HG02981 (cell line): ENCODE data around the gene ZNF624.
"Not testable (repeated sequence)": the region's sequence is repeated elsewhere in the genome, so short reads cannot be mapped to it uniquely, and the experiment has no call there.

ENCODE experiments used
- ATAC-seq: cut with Tn5 transposase; IDR thresholded peaks from one replicate; pipeline ENCODE4 v1.9.1; 2021; ENCODE audit warnings: mild to moderate bottlenecking, moderate library complexity; ENCODE audit not compliant: unreplicated experiment

Gene ZNF624

GRCh38 chr17:16653367-16654041 lies at the start of gene ZNF624:
TSS of gene ZNF624 (minus strand) at chr17:16653850.
- ATAC-seq = peak; percentile 92

GRCh38 chr17:16697603-16698002 lies 44.0 kb upstream of the ZNF624 start:
- not testable (repeated sequence) for ATAC-seq

DNA sequence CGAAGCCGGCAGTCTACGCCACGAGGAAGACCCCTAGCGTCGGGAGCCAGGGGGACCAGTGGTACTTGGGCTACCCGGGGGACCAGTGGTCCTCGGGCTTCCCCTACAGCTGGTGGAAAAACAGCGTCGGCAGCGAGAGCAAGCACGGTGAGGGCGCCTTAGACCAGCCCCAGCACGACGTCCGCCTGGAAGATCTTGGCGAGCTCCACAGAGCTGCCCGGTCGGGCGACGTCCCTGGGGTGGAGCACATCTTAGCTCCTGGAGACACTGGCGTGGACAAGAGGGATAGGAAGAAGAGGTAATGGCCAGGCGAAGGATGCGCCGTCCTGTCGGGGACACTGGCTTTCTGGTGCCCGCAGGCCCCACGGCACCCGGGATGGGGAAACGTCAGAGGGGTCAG lies 36.8 kb upstream of the ZNF624 start:
- not testable (repeated sequence) for ATAC-seq

DNA sequence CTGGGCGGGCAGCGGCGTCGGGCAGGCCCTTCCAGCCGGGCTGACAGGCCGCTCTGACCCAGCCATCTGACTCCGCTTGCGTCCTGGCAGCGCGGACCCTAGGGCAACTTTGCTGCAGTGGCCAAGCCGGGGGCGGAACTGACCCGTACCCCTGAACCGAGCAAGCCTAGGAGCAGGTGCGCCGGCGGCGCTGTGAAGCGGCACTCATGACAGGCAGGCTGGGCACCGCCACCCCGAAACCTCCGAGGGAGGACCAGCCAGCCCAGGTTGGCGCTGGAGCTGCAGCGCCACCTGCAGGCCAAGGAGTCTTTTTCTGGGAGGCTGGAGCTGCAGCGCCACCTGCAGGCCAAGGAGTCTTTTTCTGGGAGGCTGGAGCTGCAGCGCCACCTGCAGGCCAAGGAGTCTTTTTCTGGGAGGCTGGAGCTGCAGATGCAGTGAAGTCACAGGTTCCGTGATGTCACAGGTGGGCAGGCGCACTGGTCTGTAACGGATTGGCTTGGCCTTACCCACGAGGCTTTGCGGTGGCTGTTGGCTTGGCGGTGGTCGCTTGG lies 36.2 kb upstream of the ZNF624 start, which contains the start of gene CCDC144A:
Gene CCDC144A (plus strand): TSS at position 511 of the 551 bp plus-strand sequence. CDS start 160 bp downstream, outside the sequence.
- not testable (repeated sequence) for ATAC-seq

DNA sequence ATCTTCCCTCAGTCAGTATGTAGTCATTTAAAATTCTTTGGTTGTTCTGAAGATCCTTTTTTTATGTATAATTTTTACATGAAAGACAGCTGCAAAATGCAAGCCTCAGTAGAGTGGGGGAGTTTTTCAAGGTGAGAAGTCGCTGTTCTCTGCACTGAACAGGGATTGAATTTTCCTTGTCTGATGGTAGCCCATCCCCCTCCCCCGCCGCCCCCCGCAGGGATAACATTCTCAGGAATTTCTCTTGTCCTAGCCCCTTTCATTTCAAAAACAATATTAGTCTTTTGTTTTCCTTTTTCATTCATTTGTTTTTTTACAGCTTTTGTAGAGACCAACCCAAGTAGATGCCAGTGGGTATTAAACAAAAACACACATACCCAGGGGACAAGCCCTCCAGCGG lies 33.5 kb upstream of the ZNF624 start:
- ATAC-seq = not testable (repeated sequence)

- ATAC-seq = not testable (repeated sequence)
Measured at GRCh38 chr17:16686019-16686418, 32.4 kb upstream of the ZNF624 start.

GRCh38 chr17:16683290-16684138 lies 29.9 kb upstream of the ZNF624 start:
- ATAC-seq = not testable (repeated sequence)

DNA sequence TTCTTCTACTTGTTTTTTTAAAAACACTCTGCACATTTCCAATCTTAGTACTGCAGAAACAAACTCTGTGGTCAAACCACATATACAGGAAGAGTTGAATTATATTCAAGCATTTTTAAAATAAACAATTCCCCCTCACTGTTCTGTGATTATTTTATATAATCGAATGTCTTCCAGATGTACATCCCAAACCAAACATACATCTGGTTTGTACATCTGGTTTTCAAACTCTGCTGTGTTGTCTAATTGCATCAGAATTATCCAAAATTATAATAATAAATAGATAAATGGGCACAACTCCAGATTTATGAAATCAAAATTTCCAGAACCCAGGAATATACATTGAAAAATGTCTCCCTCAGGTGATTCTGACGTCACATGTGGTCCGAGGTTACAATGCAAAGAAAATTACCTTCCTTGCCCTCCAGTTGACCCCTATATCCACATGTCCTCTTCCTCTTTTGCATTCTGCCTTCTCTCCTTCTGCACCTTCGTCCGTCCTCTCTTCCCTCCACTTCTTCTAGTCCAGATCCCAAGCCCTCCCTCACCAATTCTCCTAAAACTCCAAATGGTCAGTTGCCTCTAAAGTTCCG lies 23.1 kb upstream of the ZNF624 start:
- no peak for ATAC-seq

DNA sequence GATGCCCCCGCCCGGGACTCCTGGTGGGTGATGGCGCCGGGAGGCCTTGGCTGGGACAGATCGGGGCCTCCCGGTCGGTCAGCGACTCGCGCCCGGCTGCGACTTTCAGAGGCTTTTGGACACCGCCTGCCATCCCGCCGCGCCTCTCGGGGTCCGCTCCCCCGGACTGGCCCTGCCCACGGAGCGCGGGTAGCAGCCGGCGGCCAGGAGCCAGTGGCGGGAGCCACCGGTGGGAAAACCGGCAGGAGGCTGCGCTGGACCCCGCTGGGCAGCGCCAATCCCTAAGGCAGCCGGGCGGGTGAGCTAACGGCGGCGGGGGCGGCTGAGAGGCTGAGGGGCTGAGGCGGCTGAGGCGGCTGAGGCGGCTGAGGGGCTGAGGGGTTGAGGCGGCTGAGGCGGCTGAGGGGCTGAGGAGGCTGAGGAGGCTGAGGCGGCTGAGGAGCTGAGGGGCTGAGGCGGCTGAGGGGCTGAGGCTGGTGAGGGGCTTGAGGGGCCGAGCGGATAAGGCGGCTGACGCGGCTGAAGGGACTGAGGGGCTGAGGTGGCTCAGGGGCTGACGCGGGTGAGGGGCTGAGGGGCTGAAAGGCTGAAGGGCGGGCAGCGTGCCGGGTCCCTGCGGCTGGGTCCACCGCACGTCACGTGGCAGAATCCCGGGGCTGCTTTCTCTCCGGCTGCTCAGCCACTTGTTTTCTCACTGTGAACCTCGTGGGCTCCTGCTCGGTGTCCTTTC lies 13.4 kb upstream of the ZNF624 start:
- not testable (repeated sequence) for ATAC-seq

GRCh38 chr17:16666553-16666906 lies 12.9 kb upstream of the ZNF624 start:
- ATAC-seq = not testable (repeated sequence)

DNA sequence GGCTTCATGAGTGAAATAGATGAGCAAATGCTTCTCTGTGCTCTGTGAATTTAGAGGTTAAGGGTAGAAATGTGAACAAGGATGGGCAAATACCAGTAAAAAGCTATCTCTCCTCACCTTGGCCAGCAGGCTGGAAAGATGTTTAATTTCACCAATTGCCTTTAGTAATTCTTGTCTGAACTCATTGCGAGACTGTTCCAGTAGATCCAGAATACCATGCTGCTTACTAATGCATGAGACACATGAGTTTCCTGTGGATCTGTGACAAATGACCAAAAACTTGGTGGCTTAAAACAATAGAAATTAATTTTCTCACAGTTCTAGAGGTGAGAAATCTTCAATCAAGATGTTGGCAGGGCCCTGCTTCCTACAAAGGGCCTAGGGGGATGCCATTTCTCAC lies 9.3 kb upstream of the ZNF624 start:
- no peak for ATAC-seq

- no peak for ATAC-seq
Measured at GRCh38 chr17:16661217-16661616, 7.6 kb upstream of the ZNF624 start.

- no peak for ATAC-seq
Measured at GRCh38 chr17:16652847-16653366, 743 bp downstream of the ZNF624 start.

DNA sequence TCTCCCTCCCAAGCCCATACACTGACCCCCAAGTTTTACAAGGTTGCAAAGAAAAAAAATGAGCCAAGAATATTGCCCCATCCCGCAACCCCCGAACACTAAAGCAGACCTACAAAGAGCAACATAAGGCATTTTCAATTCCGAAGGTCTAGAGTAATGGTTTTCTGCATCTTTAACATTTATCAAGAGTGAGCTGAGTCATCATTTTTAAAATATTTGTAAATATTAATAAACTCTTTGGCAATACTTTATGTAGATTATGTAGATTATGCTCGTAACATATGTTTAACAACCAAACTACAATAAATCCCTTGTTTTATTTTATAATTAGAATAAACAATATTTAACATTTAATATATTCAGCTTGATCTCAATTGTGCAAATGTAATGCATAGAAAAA lies 1.4 kb downstream of the ZNF624 start:
- no peak for ATAC-seq

DNA sequence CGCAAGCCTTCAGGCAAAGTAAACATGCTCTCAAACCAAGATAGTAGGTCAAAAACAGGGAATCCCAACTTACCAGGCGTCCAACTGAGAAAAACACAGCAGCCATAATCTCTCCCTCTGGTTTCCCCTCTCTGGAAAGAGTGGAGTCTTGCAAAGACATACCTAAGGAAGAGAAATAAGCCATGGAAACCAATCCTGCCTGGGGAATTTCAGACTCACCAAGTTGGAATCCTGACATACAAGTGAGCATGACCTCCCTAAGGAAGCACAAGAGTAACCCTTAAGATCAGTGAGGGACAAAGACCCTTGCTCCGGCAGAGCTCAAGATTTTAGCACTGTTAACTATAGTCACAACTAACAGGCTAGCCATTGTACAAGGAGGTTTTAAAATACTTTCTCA lies 4.1 kb downstream of the ZNF624 start:
- no peak for ATAC-seq

- no peak for ATAC-seq
Measured at GRCh38 chr17:16639438-16639837, 14.2 kb downstream of the ZNF624 start.

- no peak for ATAC-seq
Measured at GRCh38 chr17:16623282-16623681, 30.4 kb downstream of the ZNF624 start.

GRCh38 chr17:16622540-16623277 lies 30.9 kb downstream of the ZNF624 start:
- no peak for ATAC-seq

GRCh38 chr17:16617481-16618060 lies 36.1 kb downstream of the ZNF624 start:
- ATAC-seq = no peak
